ENCODE measurements around the gene SCAI.
"Not testable (repeated sequence)": the region's sequence is repeated elsewhere in the genome, so short reads cannot be mapped to it uniquely, and the experiment has no call there.

The SCAI gene

DNA sequence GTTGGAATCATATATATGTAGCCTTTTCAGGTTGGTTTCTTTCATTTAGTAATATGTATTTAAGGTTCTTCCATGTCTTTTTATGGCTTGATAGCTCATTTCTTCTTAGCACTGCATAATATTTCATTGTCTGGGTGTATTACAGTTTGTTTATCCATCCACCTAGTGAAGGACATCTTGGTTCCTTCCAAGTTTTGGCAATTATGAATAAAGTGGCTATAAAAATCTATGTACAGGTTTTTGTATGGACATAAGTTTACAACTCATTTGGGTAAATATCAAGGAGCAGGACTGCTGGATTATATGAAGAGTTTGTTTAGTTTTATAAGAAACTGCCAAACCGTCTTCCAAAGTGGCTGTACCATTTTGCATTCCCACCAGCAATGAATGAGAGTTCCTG, 34.6 kb upstream of the SCAI start:
- no peak overlapping the region for H3K27ac ChIP-seq
- TF ChIP-seq CTCF (IDR thresholded peaks at IDR 0.05) (no peak), ZFX (IDR thresholded peaks at IDR 0.05; ENCODE audit: borderline replicate concordance) (no peak)

- TF ChIP-seq ZFX (IDR thresholded peaks at IDR 0.05; ENCODE audit: borderline replicate concordance), result no peak
- no peak for TF ChIP-seq CTCF (IDR thresholded peaks at IDR 0.05)
- H3K27ac ChIP-seq, result no peak overlapping the region
Measured at GRCh38 chr9:125176636-125177035, 33.3 kb upstream of the SCAI start.

DNA sequence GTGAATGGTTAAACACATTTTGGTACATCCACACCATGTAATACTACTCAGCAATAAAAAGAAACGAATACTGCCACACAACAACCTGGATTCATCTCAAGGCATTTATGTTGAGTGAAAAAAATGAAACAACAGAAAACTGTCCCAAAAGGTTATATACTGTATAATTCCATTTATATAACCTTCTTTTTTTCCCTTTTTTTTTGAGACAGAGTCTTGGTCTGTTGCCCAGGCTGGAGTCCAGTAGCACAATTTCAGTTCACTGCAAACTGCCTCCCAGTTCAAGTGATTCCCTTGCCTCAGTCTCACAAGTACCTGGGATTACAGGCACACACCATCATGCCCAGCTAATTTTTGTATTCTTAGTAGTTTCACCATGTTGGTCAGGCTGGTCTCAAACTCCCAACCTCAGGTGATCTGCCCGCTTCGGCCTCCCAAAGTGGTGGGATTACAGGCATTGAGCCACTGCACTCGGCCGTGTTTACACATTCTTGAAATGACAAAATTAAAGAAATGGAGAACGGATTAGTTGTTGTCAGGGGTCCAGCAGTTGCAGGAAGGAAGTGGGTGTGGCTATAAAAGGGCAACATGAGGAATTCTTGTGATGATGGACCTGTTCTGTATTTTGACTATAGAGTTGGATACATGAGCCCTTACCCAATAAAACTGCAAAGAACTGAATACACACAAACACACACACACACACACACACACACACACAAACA, 28.9 kb upstream of the SCAI start:
- no peak for TF ChIP-seq ZFX (IDR thresholded peaks at IDR 0.05; ENCODE audit: borderline replicate concordance)
- no peak overlapping the region for H3K27ac ChIP-seq

- no peak overlapping the region for H3K27ac ChIP-seq
- TF ChIP-seq CTCF (IDR thresholded peaks at IDR 0.05), result no peak
- no peak for TF ChIP-seq ZFX (IDR thresholded peaks at IDR 0.05; ENCODE audit: borderline replicate concordance)
Measured at GRCh38 chr9:125169895-125170294, 26.6 kb upstream of the SCAI start.

GRCh38 chr9:125166762-125167161, 23.4 kb upstream of the SCAI start:
- H3K27ac ChIP-seq, result no peak overlapping the region
- TF ChIP-seq CTCF (IDR thresholded peaks at IDR 0.05) (no peak), ZFX (IDR thresholded peaks at IDR 0.05; ENCODE audit: borderline replicate concordance) (no peak)

DNA sequence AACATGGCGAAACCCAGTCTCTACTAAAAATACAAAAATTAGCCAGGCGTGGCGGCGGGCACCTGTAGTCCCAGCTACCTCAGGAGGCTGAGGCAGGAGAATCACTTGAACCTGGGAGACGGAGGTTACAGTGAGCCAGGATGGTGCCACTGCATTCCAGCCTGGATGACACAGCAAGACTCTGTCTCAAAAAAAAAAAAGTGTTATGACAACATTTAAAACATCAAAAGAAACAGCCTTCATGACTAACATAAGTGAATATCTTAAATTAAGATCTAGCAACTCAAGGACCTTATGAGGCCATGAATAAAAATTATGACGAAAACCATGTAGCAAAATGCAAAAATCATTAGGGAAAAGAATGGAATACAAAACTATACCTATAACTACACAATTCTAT, 19.6 kb upstream of the SCAI start:
- H3K27ac ChIP-seq, result not testable (repeated sequence)

DNA sequence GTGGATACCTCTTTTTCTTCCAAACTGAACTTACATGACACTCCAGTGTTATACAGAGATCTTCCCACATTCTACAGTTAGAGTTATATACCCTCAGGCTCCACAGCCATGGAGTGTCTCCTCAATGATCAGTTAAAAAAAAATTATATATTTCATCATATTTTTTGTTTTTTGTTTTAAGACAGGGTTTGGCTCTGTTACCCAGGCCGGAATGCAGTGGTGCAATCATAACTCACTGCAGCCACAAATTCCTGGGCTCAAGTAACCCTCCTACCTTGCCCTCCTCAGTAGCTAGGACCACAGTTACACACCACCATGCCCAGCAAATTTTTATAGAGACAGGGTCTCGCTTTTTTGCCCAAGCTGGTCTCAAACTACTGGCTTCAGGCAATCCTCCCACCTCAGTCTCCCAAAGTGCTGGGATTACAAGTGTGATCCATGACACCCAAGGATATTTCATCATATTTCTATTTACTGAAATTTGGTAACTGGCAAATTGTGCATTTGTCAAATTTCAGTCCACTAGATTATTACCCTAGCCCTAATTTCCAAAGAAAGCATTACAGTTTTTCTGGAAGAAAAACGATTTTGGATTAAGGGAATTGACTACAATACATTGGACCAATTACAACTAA, 18.1 kb upstream of the SCAI start:
- TF ChIP-seq ZFX (IDR thresholded peaks at IDR 0.05; ENCODE audit: borderline replicate concordance) (no peak), CTCF (IDR thresholded peaks at IDR 0.05) (no peak)
- H3K27ac ChIP-seq, result no peak overlapping the region

GRCh38 chr9:125160750-125161149, 17.4 kb upstream of the SCAI start:
- no peak for TF ChIP-seq CTCF (IDR thresholded peaks at IDR 0.05)
- TF ChIP-seq ZFX (IDR thresholded peaks at IDR 0.05; ENCODE audit: borderline replicate concordance), result no peak
- H3K27ac ChIP-seq, result no peak overlapping the region

Data from 22Rv1 (cell line).